GM10266 (cell line): ENCODE measurements around the gene CSPG5.

Experiments
- DNase-seq: peaks from one replicate; pipeline ENCODE4 v3.0.0; 2012; ENCODE audit errors: extremely low spot score
- CTCF ChIP-seq: IDR thresholded peaks from 2 replicates; pipeline ENCODE4 v1.5.1; 2012; ENCODE audit warnings: mild to moderate bottlenecking, low read depth; ENCODE audit not compliant: control insufficient read depth, insufficient read depth; ENCODE audit errors: missing control alignments

Gene CSPG5

GRCh38 chr3:47523310-47524073 lies 55.2 kb downstream of the CSPG5 start:
- TF ChIP-seq CTCF = no peak
- no peak for DNase-seq

GRCh38 chr3:47522082-47522987 lies 56.3 kb downstream of the CSPG5 start:
- TF ChIP-seq CTCF = peak; percentile 91
- DNase-seq = peak; percentile 80

- no peak for DNase-seq
- TF ChIP-seq CTCF = no peak
Observed at GRCh38 chr3:47520756-47521155, 57.9 kb downstream of the CSPG5 start.

- no peak for TF ChIP-seq CTCF
- no peak for DNase-seq
Observed at GRCh38 chr3:47517937-47518336, 60.7 kb downstream of the CSPG5 start.

- TF ChIP-seq CTCF = no peak
Observed at GRCh38 chr3:47515864-47516319, 62.8 kb downstream of the CSPG5 start.

GRCh38 chr3:47515100-47515499 lies 63.6 kb downstream of the CSPG5 start:
- TF ChIP-seq CTCF = no peak
- DNase-seq = no peak

More at GRCh38 chr3:47515864-47516319, 62.8 kb downstream of the CSPG5 start:
- DNase-seq = no peak
